ENCODE results near the gene FSTL5.

DNA sequence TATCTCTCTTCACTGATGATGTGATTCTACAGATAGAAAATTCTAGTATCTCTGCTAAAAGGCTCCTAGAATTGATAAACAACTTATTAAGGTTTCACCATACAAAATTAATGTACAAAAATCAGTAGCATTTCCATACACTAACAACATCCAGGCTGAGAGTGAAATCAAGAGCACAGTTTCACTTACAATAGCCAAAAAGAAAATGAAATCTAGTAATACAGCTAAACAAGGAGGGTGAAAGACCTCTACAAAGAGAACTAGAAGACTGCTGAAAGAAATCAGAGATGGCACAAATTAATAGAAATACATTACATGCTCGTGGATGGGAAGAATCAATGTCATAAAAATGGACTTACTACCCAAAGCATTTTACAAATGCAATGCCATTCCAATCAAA lies 751.9 kb downstream of the FSTL5 start:
- TF ChIP-seq CTCF (conservative IDR thresholded peaks at IDR 0.05; ENCODE audit: low read length) (no peak), EZH2phosphoT487 (IDR thresholded peaks at IDR 0.05; ENCODE audit: borderline replicate concordance, low read depth, low read length) (no peak)

Data from OCI-LY7 (cell line).